Calu3 (cell line): ENCODE results near the gene CPED1. TPM values are rescaled to one million over a fixed set of nuclear protein-coding genes. Genes with fewer than 3 reads are reported as not detected.

Source experiments
- Bru-seq: library from RNA; stranded (reverse); fragments of 400-500 nt; gene quantifications from one replicate; lab custom pipeline; 2021; lab: Mats Ljungman, UMichigan
- BruChase-seq, 2 experiments: library from RNA; stranded (reverse); fragments of 400-500 nt; gene quantifications; one replicate each; lab custom pipeline; 2021; lab: Mats Ljungman, UMichigan
- BruUV-seq: library from RNA; stranded (reverse); fragments of 400-500 nt; replicated peaks from 2 replicates; lab custom pipeline; 2021; lab: Mats Ljungman, UMichigan
- CTCF ChIA-PET: fragments of 300-600 bp; sonication (Branson Sonifier 250); formaldehyde crosslinking; loops from one replicate; lab custom pipeline; 2022; ENCODE audit warnings: antibody characterized with exemption; lab: Charles Lee
- DNase-seq: peaks from one replicate; pipeline ENCODE4 v3.0.0; 2022
- H3K27ac Mint-ChIP-seq: one replicate; pipeline ENCODE4 v1.8.0; 2022; ENCODE audit warnings: mixed read lengths; ENCODE audit not compliant: unreplicated experiment
- H3K27me3 Mint-ChIP-seq: one replicate; pipeline ENCODE4 v1.8.0; 2022; ENCODE audit warnings: mixed read lengths; ENCODE audit not compliant: unreplicated experiment
- H3K36me3 Mint-ChIP-seq: one replicate; pipeline ENCODE4 v1.8.0; 2022; ENCODE audit warnings: mild to moderate bottlenecking, moderate library complexity, mixed read lengths; ENCODE audit not compliant: insufficient read depth, unreplicated experiment
- H3K4me1 Mint-ChIP-seq: one replicate; pipeline ENCODE4 v1.8.0; 2022; ENCODE audit warnings: mild to moderate bottlenecking, low read depth, mixed read lengths; ENCODE audit not compliant: unreplicated experiment
- H3K4me3 Mint-ChIP-seq: one replicate; pipeline ENCODE4 v1.8.0; 2022; ENCODE audit warnings: mild to moderate bottlenecking, low read depth, moderate library complexity, mixed read lengths; ENCODE audit not compliant: unreplicated experiment
- H3K9me3 Mint-ChIP-seq: one replicate; pipeline ENCODE4 v1.8.0; 2022; ENCODE audit warnings: low read depth, mixed read lengths; ENCODE audit not compliant: unreplicated experiment
- intact Hi-C: fragments of 100-400 bp; cut with micrococcal nuclease; formaldehyde crosslinking; loops from one replicate; pipeline ENCODE4 v1.10.0; 2022; ENCODE audit not compliant: unreplicated experiment
- long read RNA-seq: library from polyadenylated mRNA; stranded (forward); transcript quantifications from one replicate; pipeline ENCODE4 v2.0.0, GENCODE V29; 2022
- total RNA-seq: library from RNA; stranded (reverse); gene quantifications from 2 replicates; pipeline ENCODE4 v1.2.3, GENCODE V29; 2022
- TF ChIP-seq, protein P1 (sequence below): fragments of 200-600 bp; IDR thresholded peaks from one replicate; pipeline ENCODE4 v1.8.0; 2022; ENCODE audit warnings: antibody characterized with exemption; ENCODE audit not compliant: unreplicated experiment

CPED1 gene
- total RNA-seq, result 0.24 and 0.76 TPM in 2 replicates
- percentile 10 among the genes with signal in this experiment for Bru-seq, nascent RNA
- percentile 9 among the genes with signal in this experiment for BruChase-seq, experiment 1, labeled RNA remaining after a 6-hour chase
- BruChase-seq, experiment 2, labeled RNA remaining after a 2-hour chase, result percentile 7 among the genes with signal in this experiment
- long read RNA-seq, result 0 reads

DNA sequence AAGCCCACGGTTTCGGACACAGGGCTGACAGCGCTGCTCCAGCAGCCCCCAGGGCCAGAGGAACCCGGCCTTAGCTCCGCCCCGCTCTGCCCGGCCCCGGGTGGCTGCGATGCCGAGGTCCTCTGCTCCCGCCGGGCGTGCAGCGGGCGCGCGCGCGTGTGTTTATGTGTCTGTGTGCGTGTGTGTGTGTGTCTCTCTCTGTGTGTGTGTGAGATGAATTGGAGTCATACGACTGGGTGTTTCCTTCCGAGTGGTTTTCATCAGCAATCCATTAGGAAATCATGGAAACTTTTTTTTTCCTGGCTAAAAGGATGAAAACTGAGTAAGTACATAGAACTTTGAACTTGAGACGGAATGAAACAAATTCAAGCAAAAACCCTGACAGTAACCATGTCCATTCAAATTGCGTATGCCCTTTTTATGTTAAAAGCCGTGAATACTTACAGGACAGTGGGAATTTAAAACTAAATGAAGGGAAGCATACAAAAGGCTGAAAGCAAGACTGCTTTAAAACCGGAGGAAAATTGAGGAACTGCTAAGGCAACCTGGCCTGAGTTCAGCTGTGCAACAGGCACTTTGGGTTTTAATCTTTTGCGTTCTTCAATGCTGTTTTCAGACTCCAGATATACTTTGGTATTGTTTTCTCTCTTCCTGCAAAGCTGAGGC, at the start of gene CPED1:
Gene CPED1 (plus strand): TSS at position 121 of the 666 bp plus-strand sequence. CDS start 911 bp downstream, outside the sequence.
- H3K36me3 Mint-ChIP-seq, result peaks cover 6% of the 10 kb centered on the region
- CTCF ChIA-PET, result interaction anchor here (0.7 to 3.6 kb wide), 6 partner anchors 10 to 119 kb away, joined by 3 to 27 read pairs (median 5); no protein-coding TSS in a partner anchor
- intact Hi-C loops, result loop anchor here (1.0 to 10.0 kb wide), 2 partner anchors 93 to 346 kb away; no protein-coding TSS in a partner anchor
- no peaks in the 10 kb centered on the region for H3K9me3 Mint-ChIP-seq
- no peaks in the 10 kb centered on the region for H3K27me3 Mint-ChIP-seq
- TF ChIP-seq, protein P1, sequence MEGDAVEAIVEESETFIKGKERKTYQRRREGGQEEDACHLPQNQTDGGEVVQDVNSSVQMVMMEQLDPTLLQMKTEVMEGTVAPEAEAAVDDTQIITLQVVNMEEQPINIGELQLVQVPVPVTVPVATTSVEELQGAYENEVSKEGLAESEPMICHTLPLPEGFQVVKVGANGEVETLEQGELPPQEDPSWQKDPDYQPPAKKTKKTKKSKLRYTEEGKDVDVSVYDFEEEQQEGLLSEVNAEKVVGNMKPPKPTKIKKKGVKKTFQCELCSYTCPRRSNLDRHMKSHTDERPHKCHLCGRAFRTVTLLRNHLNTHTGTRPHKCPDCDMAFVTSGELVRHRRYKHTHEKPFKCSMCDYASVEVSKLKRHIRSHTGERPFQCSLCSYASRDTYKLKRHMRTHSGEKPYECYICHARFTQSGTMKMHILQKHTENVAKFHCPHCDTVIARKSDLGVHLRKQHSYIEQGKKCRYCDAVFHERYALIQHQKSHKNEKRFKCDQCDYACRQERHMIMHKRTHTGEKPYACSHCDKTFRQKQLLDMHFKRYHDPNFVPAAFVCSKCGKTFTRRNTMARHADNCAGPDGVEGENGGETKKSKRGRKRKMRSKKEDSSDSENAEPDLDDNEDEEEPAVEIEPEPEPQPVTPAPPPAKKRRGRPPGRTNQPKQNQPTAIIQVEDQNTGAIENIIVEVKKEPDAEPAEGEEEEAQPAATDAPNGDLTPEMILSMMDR, result no peak
- peak within 1 kb of the TSS; percentile 84 for H3K4me3 Mint-ChIP-seq
- peaks cover 22% of the 10 kb centered on the region for H3K4me1 Mint-ChIP-seq
- no TSS peak for BruUV-seq
- H3K27ac Mint-ChIP-seq, result no peak within 1 kb of the TSS
- peak; percentile 57 for DNase-seq

DNA sequence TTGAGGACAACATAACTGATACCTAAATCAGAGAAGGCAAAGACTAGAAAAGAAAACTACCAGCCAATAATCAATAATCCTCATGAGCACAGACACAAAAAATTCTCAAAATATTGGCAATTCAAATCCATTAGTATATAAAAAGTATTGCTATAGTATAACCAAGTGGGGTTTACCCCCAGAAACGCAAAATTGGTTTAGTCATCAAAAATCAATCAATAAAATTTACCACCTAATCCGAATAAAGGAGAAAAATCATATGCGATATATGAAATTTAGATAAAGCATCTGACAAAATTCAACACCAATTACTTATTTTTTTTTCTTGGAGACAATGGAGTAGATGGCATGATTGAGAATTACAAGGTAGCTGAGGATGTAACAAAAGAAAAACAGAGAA, 49.2 kb upstream of the CPED1 start:
- TF ChIP-seq, protein P1, result no peak
- H3K4me1 Mint-ChIP-seq, result no peaks in the 10 kb centered on the region
- no TSS peak for BruUV-seq
- intact Hi-C loops, result no loop called here
- H3K36me3 Mint-ChIP-seq, result no peaks in the 10 kb centered on the region
- H3K27ac Mint-ChIP-seq, result no peak overlapping the region
- CTCF ChIA-PET, result interaction anchor here (0.6 kb wide), 1 partner anchor 9 kb away, joined by 3 read pairs; no protein-coding TSS in a partner anchor
- no peak overlapping the region for H3K4me3 Mint-ChIP-seq
- H3K27me3 Mint-ChIP-seq, result no peaks in the 10 kb centered on the region
- H3K9me3 Mint-ChIP-seq, result no peaks in the 10 kb centered on the region
- no peak for DNase-seq

DNA sequence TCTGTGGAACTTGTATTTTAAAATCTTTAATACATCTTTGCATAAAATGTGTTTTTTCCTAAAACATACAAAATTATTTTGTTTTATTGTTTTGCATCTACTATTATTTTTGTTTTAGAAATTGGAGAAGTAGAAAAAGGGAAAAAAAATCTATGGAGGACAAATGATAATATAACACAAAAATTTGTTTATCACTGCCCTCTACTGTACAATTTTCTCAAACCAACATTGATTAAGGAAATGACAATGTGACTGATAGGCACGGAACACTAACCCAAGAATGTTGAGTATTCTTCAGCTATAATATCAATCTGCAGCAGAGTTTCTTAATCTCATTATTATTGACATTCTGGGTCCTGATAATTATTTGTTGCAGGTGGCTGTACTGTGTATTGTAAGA, 47.4 kb upstream of the CPED1 start:
- DNase-seq, result no peak
- Mint-ChIP-seq H3K27ac (no peak overlapping the region), H3K9me3 (no peaks in the 10 kb centered on the region), H3K4me1 (no peaks in the 10 kb centered on the region), H3K27me3 (no peaks in the 10 kb centered on the region), H3K36me3 (no peaks in the 10 kb centered on the region), H3K4me3 (no peak overlapping the region)
- intact Hi-C loops, result loop anchor here (1.0 kb wide), 3 partner anchors 84 to 149 kb away; no protein-coding TSS in a partner anchor
- no TSS peak for BruUV-seq
- TF ChIP-seq, protein P1, result no peak
- CTCF ChIA-PET, result interaction anchor here (1.0 to 1.2 kb wide), 2 partner anchors 136 to 149 kb away, joined by 4 read pairs; no protein-coding TSS in a partner anchor

DNA sequence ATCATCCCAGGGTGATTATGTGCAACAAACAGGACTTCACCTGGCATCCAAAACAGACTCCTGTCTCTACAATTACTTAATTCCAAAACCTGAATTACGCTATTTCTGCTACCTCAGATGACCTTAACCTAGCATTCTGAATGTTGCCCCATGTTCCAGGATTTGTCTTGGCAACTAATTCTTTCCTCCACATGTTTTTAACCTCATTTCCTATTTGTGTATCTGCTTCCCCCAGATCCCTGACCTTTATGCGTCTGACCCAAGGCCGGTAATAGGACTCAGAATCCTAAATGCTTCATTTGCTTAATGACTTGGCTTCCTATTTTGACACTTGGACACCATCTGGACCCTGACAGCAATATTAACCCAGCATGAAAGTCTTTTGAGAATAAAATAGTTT, 46.7 kb upstream of the CPED1 start:
- H3K4me1 Mint-ChIP-seq, result no peaks in the 10 kb centered on the region
- TF ChIP-seq, protein P1, result no peak
- no peak overlapping the region for H3K4me3 Mint-ChIP-seq
- CTCF ChIA-PET, result interaction anchor here (0.5 to 1.2 kb wide), 3 partner anchors 136 to 166 kb away, joined by 4 to 7 read pairs (median 4); no protein-coding TSS in a partner anchor
- H3K36me3 Mint-ChIP-seq, result no peaks in the 10 kb centered on the region
- H3K9me3 Mint-ChIP-seq, result no peaks in the 10 kb centered on the region
- no TSS peak for BruUV-seq
- H3K27ac Mint-ChIP-seq, result no peak overlapping the region
- intact Hi-C loops, result loop anchor here (1.0 kb wide), 3 partner anchors 85 to 150 kb away; no protein-coding TSS in a partner anchor
- no peaks in the 10 kb centered on the region for H3K27me3 Mint-ChIP-seq
- no peak for DNase-seq
